Stimulated activated CD4-positive, alpha-beta T cell treated with anti-CD3 and anti-CD28 coated beads, Interleukin-15, amount 100 ng/mL, for 24 hours (primary cell): ENCODE results near the gene LCN1.
"Not testable (repeated sequence)": the region's sequence is repeated elsewhere in the genome, so short reads cannot be mapped to it uniquely, and the experiment has no call there.

ENCODE experiments used
- DNase-seq: peaks from one replicate; pipeline ENCODE4 v3.0.0-alpha.2; 2020

Gene LCN1

DNA sequence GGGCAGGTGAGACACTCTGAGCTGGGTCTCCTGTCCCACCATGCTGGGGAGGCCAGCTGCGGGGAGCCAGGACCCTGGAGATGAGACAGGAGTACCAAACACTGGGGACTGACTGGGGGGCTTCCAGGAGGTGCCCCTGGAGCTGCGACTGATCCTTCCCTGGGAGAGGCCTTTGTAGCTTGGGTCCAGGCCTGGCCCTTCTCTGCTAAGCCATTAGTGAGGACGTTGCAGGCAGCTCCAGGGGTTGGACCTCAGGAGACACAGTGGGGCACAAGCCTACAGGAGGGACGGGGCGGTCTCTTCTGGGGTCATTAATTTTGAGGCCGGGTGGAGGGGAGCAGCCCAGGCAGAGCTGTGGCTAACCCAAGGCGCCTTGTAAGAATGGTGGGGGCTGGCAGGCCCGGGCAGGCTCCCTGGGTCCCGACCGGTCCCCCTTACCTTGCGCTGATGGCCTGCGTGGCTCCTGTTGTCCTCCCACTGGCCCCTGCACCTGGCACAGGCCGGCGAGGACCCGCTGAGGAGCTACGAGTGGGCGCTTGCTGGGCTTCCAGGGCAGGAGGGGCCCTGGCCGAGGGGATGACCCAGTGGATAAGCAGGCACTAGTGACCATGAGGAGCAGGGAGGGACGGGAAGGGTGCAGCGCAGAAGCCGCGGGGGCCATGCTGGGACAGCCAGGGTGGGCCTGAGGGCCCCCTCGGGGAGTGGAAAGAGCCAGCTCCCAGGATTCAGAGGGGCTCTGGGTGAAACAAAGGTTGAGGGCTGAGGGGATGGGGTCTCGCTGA is 15.6 kb upstream of the LCN1 start:
- DNase-seq = no peak

DNA sequence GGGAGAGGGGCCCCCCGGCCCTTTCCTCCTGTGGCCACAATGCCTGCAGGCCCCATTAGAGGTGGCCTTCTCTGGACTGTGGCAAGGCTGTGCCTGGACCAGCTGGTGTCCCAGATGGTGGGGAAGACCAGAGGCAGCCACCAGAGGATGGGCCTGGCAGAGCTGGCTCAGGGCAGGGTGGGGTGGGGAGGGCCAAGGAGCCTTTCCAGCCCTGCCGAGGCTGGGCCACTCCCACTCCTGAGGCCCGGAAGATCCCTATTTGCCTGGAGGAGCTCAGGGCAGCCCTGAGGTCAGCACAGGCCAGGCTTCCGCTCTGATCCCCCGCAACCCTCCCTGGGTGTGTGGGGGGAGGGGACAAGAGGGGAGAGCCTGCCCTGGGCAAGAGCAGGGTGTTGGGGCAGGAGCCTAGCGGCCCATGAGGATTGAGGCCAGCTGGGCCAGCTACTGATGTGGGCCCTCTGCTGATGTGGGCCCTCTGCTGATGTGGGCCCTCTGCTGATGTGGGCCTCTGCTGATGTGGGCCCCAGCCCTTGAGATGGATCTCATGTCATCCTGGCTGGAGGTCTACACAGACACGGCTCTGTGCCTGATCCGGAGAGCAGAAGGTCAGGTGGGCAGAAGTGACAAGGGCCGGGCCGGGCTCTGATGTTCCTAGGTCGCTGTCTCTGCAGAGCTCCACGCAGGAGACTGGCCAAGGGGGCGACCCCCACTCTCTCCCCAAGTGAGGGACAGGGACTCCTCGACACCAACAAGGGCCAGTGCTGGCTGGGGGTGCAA is 14.7 kb upstream of the LCN1 start:
- no peak for DNase-seq

DNA sequence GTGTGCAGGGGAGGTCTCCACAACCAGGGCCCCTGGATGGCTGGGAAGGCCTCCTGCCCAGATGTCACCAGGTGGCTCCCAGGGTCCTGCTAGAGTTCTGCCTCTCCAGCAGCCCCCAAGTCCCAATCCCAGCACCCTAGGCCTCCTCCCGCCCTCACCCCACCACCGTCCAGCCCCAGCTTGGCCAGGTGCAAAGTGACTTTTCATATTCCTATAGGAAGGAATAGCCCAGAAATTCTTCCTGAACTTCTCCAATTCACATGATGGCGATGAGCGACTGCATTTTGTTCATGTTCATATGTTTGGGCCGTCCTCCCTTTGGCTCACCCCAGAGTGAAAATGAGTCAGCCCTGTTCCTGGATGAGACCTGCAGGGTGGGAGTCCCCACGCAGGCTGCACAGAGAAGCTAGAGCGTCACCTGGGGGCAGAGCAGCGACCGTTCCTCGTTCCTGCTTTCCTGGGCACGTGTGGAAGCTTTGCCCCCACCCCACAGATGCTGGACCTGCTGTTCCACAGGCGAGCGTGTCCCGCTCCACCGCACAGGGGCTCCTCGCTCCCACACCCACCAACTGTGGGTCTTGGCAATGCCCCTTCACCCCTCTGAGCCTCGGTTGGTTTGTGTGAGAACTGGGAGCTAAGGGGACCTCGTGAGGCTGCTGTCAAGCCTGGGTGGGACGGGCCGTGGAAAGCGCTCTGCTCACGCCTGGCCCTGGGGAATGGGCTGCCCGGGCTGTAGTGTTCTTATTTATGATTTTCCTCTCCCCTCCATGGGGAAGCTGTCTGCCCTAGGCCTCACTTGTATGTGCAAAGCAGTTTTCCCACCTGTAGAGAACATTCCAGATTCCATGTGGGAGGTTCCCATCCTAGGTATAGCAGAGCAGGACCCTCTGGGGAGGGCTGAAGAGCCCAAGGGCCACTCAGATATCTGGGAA is 13.9 kb upstream of the LCN1 start:
- no peak for DNase-seq

DNA sequence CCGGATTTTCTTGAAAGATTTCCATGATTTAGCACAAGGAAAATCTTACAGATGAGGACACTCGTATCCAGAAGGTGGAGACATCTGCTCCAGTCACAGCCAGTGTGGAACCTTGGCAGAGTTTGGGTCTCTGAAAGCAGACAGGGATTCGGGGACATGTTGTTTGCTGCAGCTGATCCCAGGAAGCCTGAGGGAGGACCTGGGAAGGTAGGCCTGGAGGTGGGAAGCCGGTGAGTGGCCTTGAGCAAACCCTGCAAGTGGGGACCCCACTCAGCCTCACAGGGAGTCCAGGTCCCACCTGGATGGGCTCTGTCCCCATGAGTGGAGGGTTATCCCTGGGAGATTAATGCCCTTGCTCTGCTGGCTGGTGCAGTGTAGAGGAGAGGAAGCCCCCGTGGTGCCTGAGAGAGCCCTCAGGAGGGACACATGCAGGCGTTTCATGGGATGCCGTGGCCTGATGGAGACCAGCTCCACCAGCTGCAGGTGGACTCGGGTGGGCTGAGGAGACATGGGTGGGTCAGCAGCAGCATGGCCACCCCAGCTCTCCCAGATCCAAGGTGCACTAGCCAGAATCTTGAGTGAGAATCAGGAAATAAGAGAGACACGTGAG is 12.9 kb upstream of the LCN1 start:
- no peak for DNase-seq

DNA sequence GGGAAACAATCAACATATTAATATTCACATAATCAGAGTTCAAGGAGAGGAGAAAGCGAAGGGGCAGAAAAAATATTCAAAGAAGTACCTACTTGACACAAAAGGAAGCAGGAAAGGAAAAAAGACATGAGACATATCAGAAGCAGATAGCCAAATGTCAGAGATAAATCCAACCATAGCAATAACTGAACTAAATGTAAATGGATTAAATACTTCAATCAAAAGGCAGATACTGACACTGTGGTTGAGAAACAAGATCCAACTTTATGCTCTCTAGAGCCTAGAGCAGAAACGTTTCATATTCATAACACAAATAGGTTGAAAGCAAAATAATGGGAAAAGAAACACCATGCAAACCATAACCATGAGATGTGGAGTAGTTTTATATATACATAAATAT is 11.8 kb upstream of the LCN1 start:
- no peak for DNase-seq

DNA sequence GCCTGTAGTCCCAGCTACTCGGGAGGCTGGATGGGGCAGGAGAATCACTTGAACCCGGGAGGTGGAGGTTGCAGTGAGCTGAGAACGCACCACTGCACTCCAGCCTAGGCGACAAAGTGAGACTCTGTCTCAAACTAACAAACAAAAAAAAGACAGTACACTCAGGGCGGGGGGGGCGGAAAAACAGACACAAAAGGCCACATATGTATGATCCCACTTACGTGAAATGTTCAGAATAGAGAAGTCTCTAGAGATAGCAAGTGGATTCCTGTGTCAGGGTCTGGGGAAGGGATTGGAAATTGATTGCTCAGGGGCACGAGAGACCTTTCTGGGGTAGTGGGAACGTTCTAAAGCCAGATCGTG is 9.0 kb upstream of the LCN1 start:
- no peak for DNase-seq

DNA sequence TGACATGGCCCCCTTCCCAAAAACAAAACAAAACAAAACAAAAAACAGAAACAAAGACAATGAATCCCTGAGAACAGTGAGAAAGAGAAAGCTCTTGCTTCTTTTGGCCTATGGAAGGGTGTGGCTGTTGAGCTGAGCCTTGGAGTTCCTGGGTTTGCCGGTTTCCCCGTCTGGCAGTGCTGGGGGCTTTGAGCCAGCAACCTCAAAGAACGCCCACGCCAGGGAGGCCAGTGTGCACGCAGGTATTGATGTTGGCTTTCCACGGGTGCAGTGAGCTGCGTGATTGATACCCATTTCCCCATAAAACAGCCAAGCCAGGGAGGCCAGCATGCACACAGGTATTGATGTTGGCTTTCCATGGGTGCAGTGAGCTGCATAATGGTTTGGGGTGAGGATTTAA is 8.3 kb upstream of the LCN1 start:
- DNase-seq = no peak

DNA sequence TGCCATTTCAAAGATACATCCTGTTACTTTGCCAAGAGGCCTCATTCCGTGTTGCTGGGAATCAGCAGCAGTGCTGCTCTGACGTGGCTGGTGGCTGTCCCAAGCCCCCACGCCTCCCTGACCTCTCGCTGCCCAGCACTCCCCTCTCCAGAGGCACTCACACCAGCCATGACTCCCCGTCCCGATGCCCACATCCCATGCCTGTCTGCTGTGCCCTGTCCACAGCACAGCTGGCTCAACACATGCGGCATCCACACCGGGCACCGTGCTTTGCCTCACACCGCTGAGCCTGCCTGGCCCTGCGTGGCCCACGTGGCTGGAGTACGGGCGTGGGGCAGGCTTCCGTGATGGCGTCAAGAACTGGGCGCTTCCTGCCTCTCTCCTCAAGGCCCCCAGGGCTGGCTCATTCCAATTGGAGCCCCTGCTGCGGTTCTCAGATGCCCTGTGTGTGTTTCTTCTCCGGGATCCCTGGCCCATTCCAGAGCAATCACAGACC is 7.8 kb upstream of the LCN1 start:
- no peak for DNase-seq

DNA sequence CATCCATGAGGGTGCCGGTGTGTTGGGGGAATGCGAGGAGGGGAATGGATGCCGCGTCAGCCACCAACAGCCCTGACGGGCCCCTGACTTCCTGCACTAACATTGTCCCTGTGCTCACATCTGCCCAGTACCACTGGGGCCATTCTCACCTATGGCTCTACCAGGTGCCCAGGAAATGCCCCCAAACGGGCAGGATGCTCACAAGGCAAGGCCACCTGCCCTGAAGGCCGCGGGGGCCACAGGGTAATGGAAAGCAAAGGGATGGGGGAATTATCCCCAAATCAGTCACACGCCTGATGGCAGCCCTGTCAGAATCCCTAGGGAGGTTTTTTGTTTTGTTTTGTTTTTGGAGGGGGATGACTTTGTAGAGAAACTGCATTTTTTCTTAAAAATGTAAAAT is 7.3 kb upstream of the LCN1 start:
- DNase-seq = not testable (repeated sequence)

DNA sequence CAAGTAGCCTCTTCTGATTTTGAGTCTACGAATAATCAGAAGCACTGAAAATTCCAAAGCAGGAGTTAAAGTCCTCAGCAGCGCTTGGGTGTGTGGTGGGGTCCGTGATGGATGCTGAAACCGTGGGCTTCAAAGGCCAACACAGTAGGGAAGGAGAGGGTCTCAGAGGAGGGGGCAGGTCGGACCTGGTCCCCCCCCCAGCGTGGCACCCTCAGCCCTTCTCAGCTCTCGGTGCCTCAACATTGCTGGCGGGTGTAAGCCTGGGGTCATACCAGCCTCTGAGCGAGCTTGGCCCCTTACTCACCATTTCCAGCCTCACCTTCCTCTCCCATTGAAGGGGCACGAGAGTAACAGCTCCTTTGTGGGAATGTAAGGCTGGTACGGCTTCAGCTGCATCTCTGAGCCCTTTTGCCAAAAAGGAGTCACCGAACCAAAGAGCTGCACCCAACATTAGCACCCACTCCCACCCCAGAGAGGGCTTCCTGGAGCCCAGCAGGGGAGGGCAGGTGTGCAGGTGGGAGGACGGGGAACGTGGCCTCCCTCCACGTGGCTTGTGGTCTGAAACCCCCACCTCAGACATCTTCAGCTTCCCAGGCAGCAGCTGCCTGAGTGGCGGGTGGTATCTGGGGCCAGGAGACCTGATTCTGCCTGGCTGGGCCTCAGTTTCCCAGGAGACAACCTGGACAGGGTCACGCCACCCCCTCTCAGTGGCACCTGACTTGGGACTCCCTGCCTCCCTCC is 6.7 kb upstream of the LCN1 start:
- DNase-seq = no peak

DNA sequence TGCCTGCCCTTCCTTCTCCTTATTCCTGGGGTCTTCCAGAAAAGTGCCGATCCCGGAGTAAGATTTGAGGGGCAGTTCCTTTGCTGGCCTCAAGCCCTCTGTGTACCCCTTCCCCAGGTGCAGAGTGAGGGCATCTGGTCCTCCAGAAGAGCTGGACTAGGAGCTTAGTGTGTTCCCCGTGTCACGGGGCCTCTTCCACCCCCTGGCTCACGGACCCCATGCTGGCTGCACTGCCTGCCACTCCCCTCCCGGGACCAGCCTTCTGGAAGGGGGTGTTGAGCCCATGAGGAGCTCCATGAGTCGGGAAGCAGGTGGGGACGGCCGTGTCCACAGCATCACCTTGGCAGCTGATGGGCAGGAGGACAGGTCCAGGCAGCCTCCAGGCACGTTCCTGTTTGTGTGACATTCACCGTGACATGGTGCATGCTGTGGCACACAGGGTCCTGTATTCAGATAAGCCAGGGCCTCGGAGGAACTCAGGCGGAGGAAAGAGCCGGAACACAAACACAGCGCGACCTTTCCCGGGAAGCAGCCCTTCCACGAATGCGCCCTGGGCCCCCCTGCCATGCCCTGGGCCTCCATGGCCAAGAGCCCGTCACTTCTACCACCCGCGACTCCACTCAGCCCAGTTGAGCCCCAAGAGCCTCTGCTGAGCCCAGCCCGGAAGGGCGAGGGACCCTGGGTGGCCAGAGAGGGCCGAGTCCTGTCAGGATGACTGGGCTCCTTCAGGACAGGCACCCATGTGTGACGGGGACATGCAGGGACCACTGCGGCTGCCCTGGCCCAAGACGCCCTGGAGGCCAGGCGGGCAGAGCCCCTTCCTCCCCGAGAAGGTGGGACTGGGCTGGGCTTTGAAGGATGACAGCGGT is 5.9 kb upstream of the LCN1 start:
- no peak for DNase-seq

DNA sequence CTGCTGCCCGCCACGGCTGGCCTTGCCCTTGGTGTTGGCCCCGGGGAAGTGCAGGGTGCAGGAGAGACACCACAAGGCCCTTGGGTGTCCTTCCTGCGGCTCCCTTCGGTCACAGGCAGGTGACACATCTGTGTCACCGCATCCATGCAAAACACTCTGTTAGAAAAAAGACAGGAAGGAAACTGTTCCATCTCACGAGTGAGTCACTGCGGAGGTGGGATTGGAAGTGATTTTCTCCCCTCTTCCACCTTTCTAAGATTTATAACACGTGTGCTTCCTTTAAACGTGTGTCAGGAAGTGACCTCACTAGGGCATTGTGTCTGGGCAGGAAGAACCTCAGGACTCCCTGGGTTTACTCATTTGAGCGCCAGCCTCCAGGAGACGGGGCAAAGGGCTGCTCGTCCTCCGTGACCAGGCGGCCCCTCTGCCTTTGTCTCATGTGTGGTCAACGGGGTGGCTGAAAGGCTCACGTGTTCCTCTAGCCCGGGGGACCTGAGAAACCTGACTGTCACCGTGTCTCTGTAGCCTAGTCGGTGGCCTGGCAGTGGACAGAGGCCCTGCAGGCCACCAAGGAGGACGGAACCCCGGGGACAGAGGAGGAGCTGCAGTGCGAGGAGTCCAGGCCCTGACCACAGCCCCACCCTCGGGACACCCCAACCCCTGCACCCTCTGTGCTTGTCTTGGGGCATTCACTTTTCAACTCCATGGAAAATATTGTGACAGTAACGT is 4.9 kb upstream of the LCN1 start:
- DNase-seq = no peak

DNA sequence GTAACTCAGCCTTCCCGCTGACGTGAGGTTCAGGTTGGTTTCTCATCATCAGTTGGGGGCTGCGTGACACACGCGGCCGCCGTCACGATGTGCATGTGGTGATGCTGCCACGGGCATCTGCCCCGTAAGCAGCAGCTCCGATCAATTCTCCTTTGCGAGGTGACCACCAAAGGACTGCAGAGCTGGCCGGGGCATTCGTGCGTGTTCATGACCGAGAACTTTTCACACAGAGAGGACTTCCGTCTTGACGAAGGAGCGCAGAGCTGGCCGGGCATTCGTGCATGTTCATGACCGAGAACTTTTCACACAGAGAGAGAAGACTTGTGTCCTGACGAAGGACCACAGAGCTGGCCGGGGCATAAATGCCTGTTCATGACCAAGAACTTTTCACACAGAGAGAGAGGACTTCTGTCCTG is 3.8 kb upstream of the LCN1 start:
- DNase-seq = no peak

DNA sequence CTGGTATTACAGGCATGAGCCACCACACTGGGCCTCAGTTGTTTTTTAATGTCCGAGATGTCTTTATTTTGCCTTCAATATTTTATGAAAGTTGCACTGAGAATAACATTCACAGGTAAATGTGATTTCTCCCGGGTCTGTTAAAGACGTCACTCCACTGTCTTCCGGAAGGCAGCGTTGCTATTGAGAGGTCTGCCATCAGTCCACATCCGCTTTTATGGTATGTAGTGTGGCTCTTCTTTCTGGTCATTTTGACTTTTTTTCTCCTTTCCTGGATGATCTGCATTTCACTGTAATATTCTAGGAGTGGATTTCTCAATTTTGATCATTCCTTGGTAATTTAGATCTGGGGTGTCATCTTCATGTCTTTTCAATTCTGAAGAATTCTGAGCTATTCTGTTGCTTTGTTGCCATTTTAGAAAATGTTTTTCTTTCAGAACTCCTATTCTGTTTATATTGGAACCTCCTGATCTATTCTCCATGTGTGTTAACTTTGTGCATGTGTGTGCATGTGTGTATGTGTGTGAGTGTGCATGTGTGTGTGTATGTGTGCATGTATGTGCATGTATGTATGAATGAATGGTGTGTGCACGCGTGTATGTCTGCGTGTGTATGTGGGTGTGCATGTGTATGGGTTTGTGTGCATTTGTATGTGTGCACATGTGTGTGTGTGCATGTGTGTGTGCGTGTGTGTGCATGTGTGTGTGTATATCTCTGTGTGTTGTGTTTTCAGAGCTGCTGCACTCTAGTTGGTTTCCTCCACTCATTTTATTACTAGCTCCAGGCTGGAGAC is 1.9 kb upstream of the LCN1 start:
- DNase-seq = no peak

DNA sequence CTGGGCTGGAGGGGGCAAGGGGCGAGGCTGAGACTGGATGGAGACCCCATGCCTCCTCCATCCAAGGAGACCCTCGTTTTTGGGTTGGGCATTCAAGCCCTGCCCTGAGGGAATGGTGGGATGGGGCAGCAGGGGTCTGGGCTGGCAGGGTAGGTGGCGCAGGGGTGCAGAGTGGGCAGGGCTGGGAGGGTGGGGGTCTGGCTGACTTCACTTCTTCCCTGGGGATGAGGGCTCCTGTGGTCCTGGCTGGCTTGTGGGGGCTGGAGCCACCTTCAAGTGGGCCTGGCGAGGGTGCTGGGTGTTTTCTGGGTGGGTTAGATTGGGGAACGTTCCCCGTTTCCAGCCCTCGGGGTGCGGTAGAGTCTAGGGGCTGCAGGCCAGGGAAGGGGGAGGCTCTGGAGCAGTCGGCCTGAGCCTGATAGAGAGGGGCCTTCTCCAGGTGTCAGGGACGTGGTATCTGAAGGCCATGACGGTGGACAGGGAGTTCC is 412 bp downstream of the LCN1 start:
- DNase-seq = no peak

DNA sequence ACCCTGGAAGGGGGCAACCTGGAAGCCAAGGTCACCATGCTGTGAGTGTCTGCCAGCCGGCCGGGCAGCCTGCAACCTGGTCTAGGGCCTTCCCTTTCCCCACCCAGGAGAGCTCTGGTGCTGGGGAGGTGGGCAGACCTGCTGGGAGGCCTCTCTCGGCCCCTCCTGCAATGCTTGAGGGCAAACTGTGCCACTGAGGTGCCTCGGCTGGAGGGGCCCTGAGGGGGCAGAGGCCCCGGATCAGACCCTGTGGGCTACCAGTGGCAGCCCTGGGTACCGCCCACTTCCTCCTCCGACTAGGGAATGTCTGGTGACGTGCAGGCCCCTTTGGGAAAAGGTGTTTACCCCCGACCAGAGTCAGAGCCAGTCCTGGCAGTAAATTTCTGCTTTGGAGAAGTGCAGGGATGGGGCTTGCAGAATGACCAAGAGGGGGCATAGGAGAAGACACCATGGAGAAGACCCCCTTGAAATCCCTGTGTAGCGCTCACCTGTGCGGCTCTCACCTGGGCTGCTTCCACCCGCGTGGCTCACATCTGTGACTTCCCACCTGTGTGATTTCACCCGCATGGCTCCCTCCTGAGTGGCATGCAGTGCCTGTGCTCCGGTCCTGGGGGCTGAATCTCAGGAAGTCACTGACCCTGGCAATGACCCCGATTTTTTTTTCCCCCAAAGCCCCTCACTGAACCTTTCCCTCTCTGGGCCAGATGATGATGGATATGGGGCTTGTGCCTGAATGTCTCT is 1.1 kb downstream of the LCN1 start:
- no peak for DNase-seq

DNA sequence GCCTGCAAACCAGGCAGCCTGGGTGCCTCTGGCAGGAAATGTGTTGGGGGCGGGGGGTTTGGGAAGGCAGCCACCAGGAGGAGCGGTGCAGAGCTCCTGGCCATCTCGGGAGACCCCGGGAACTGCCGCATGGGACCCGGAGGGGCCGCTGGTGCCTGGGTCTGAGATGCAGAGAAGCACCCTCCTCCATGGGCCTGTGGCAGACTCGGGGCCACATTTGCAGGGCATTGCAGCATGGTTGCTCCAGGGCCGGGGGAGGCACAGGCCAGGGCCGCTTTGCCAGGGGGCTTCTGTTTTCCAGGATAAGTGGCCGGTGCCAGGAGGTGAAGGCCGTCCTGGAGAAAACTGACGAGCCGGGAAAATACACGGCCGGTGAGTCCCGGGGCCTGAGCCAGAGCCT is 1.7 kb downstream of the LCN1 start:
- no peak for DNase-seq

DNA sequence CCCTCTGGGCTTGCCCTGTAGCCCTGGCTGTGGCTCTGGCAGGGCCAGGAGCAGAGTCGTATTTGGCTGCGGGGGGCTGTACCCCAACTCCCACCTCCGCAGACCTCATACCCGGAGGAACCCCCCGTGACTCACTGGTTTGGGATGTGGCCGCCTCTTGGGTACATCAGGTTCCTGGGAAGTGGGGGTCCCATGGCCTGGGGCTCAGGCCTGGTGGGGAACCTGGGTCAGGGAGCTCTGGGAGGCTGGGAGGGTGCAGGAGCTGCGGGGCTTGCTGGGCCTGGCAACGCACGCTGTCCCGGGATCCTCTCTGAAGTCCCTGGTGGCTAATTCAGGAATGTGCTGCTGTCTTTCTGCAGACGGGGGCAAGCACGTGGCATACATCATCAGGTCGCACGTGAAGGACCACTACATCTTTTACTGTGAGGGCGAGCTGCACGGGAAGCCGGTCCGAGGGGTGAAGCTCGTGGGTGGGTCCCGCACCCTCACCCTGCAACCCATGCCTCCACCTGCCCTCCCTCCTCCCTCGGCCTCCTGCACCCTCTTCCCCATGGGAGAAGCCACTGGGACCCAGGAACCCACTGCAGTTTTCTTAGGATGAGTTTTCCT is 2.4 kb downstream of the LCN1 start:
- no peak for DNase-seq
